Tibial artery (tissue), 4 donors: ENCODE results near the gene JPT2.
A peak's percentile ranks its signal among the peaks of the same experiment; 100 is the strongest.
"Not testable (repeated sequence)": the region's sequence is repeated elsewhere in the genome, so short reads cannot be mapped to it uniquely, and the experiment has no call there.

Experiments used
- DNase-seq, 2 donors: peaks; one replicate each; pipeline ENCODE4 v3.0.0-alpha.2; 2019
- H3K27ac ChIP-seq, 2 donors: fragments of 200-600 bp; sonication (generic) in 1 of 2; 1 replicate in 1 of 2; 2 replicates in 1 of 2; pipeline ENCODE4 v1.5.1; 2018 to 2019; ENCODE audit warnings: mild to moderate bottlenecking in 1 of 2
- H3K27me3 ChIP-seq, 2 donors: fragments of 200-600 bp; sonication (generic) in 1 of 2; one replicate each; pipeline versions ENCODE4 v1.5.1 to v1.6.0; 2016 to 2019
- H3K36me3 ChIP-seq, 3 donors: fragments of 200-600 bp; sonication (generic) in 2 of 3; one replicate each; pipeline ENCODE4 v1.5.1; 2016 to 2019; ENCODE audit warnings: mild to moderate bottlenecking in 2 of 3
- H3K4me1 ChIP-seq, 4 donors: fragments of 200-600 bp; sonication (generic) in 2 of 4; 1 replicate in 3 of 4; 2 replicates in 1 of 4; pipeline ENCODE4 v1.5.1; 2016 to 2019
- H3K4me3 ChIP-seq, 2 donors: fragments of 200-600 bp; sonication (generic) in 1 of 2; 1 replicate in 1 of 2; 2 replicates in 1 of 2; pipeline ENCODE4 v1.5.1; 2018 to 2019; ENCODE audit warnings: mild to moderate bottlenecking in 2 of 2
- H3K9me3 ChIP-seq, 3 donors: fragments of 200-600 bp; sonication (generic) in 1 of 3; one replicate each; pipeline ENCODE4 v1.5.1; 2016 to 2019
- intact Hi-C: fragments of 100-400 bp; cut with DNase I; formaldehyde crosslinking; loops from one replicate; pipeline ENCODE4 v1.15.0; 2023; ENCODE audit warnings: low total_unique reads
- TF ChIP-seq, protein P1 (sequence below), 2 experiments: fragments of 200-600 bp in 1 of 2; fragments of 450-650 bp in 1 of 2; IDR thresholded peaks; one replicate each; pipeline ENCODE4 v1.5.1; 2017 to 2019; ENCODE audit warnings: antibody characterized with exemption in 2 of 2, mild to moderate bottlenecking in 1 of 2, moderate library complexity in 1 of 2

The JPT2 gene

DNA sequence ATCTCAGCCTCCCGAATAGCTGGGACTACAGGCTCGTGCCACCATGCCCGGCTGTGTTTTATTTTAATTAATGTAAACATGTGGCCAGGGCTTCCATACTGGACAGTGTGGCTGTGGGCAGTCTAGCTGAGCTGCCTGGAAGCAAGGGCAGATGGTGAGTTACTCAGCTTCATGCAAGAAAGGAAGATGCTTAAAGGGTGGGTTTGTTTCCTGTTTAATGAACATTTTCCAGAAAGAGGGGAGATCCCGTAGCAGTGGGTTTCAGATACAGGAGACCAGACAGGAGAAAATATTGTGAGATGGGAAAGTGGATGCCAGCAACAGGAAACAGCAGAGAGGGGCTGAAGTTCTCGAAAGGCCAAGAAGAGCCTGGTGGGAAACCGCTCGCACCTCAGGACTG is 35.3 kb downstream of the JPT2 start:
- peaks cover 0 to 13% (median 0%) of the 10 kb centered on the region in 3 donors for H3K36me3 ChIP-seq
- peaks cover 0 to 29% (median 12%) of the 10 kb centered on the region in 4 donors for H3K4me1 ChIP-seq
- H3K9me3 ChIP-seq = no peaks in the 10 kb centered on the region
- no peaks in the 10 kb centered on the region for H3K27me3 ChIP-seq
- TF ChIP-seq, protein P1, sequence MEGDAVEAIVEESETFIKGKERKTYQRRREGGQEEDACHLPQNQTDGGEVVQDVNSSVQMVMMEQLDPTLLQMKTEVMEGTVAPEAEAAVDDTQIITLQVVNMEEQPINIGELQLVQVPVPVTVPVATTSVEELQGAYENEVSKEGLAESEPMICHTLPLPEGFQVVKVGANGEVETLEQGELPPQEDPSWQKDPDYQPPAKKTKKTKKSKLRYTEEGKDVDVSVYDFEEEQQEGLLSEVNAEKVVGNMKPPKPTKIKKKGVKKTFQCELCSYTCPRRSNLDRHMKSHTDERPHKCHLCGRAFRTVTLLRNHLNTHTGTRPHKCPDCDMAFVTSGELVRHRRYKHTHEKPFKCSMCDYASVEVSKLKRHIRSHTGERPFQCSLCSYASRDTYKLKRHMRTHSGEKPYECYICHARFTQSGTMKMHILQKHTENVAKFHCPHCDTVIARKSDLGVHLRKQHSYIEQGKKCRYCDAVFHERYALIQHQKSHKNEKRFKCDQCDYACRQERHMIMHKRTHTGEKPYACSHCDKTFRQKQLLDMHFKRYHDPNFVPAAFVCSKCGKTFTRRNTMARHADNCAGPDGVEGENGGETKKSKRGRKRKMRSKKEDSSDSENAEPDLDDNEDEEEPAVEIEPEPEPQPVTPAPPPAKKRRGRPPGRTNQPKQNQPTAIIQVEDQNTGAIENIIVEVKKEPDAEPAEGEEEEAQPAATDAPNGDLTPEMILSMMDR (IDR thresholded peaks at IDR 0.05) = no peak
- intact Hi-C loops = no loop called here
- H3K27ac ChIP-seq = no peak overlapping the region
- no peak overlapping the region for H3K4me3 ChIP-seq
- DNase-seq = no peak

DNA sequence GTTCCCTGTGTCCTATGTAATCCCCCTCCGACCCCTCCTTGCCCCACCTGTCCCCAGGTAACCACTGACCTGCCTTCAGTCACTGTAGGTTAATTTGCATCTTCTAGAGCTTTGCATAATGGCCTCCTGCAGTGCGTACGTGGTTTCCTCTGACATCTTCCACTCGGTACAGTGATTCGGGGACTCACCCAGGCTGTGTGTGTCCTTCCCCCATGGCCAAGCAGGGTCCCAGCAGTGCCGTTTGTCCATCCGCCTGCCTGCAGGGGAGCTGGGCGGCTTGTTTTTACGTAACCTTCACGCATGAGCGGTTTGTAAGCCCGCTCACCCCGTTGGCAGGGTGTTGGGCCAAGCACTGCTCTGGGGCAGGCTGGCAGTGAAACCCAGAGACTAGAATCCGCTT is 35.9 kb downstream of the JPT2 start:
- DNase-seq = no peak
- Histone ChIP-seq H3K27me3 (no peaks in the 10 kb centered on the region), H3K4me1 (peaks cover 0 to 23% (median 7%) of the 10 kb centered on the region in 4 donors), H3K4me3 (no peak overlapping the region), H3K36me3 (peaks cover 0 to 13% (median 0%) of the 10 kb centered on the region in 3 donors), H3K9me3 (no peaks in the 10 kb centered on the region), H3K27ac (no peak overlapping the region)
- TF ChIP-seq, protein P1 (IDR thresholded peaks at IDR 0.05) = no peak
- intact Hi-C loops = no loop called here

DNA sequence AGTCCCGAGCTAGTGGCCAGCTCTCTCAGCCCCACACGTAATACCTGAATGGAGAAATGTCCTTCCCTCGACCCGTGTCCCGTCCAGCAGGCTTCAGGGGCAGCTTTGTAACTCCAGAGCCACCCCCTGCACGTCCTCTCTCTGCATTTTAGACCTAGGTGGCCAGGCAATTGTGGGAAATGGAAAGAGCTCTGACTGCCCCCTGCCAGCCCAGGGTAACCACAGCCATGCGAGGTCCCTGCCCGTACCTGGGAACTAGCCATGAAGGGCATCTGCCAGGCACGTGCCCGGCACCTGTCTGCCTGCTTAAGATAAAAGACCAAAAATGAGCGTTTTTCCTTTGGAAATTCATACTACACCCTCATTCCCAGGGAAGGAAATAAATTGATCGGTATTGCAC is 37.1 kb downstream of the JPT2 start:
- TF ChIP-seq, protein P1 (IDR thresholded peaks at IDR 0.05) = no peak
- Histone ChIP-seq H3K4me1 (peaks cover 0 to 16% (median 2%) of the 10 kb centered on the region in 4 donors), H3K36me3 (peaks cover 0 to 8% (median 0%) of the 10 kb centered on the region in 3 donors), H3K9me3 (no peaks in the 10 kb centered on the region), H3K27me3 (no peaks in the 10 kb centered on the region), H3K27ac (no peak overlapping the region), H3K4me3 (no peak overlapping the region)
- DNase-seq = no peak
- intact Hi-C loops = no loop called here

DNA sequence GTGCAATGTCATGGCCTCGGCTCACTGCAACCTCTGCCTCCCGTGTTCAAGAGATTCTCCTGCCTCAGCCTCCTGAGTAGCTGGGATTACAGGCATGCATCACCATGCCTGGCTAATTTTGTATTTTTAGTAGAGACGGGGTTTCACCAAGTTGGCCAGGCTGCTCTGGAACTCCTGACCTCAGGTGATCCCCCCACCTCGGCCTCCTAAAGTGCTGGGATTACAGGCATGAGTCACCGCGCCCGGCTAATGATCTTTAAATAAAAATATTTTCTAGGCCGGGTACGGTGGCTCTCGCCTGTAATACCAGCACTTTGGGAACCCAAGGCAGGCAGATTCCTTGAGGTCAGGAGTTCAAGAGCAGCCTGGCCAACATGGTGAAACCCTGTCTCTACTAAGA is 40.2 kb downstream of the JPT2 start:
- intact Hi-C loops = not testable (repeated sequence)

DNA sequence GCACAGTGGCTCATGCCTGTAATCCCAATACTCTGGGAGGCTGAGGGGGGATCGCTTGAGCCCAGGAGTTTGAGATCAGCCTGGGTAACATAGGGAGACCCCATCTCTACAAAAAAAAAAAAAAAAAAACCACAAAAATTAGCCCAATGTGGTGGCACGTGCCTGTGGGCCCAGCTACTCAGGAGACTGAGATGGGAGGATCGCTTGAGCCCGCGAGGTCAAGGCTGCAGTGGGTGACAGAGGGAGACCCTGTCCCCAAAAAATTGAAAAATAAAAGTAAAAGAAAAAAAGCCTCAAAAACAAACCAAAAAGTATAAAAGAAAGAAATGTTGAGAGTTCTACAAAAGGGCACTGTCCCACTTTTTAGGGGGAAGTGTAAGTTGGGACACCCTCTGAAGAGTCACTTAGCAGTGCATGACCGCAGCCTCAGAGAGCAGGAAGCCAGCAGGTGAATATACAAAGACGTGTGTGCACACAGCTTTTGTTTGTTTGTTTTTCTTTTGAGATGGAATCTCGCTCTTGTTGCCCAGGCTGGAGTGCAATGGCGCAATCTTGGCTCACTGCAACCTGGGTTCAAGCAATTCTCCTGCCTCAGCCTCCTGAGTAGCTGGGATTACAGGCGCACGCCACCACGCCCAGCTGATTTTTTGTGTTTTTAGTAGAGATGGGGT is 41.6 kb downstream of the JPT2 start:
- peaks cover 0 to 26% (median 16%) of the 10 kb centered on the region in 4 donors for H3K4me1 ChIP-seq

More for the DNA sequence above, 40.2 kb downstream of the JPT2 start:
- not testable (repeated sequence) for DNase-seq, H3K9me3 ChIP-seq, H3K27ac ChIP-seq, H3K27me3 ChIP-seq, H3K4me3 ChIP-seq, H3K36me3 ChIP-seq
- peaks cover 0 to 21% (median 12%) of the 10 kb centered on the region in 4 donors for H3K4me1 ChIP-seq

DNA sequence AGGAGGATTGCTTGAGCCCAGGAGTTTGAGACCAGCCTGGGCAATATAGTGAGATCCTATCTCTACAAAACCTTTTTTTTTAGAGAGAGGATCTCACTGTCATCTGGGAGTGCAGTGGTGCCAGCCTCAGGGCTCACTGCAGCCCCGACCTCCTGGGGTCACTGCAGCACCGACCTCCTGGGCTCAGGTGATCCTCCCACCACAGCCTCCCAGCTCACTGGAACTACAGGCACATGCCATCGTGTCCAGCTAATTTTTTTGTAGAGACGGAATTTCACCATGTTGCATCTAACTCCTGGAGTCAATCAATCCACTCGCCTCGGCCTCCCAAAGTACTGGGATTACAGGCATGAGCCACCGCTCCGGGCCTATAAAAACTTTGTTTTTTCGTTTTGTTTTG is 43.3 kb downstream of the JPT2 start:
- peaks cover 15 to 23% (median 17%) of the 10 kb centered on the region in 3 donors for H3K36me3 ChIP-seq
- H3K27me3 ChIP-seq = no peaks in the 10 kb centered on the region
- peak overlapping the region in 1 of 2 donors; percentile 42 for H3K27ac ChIP-seq
- DNase-seq = no peak
- H3K4me3 ChIP-seq = no peak overlapping the region
- intact Hi-C loops = no loop called here
- H3K9me3 ChIP-seq = no peaks in the 10 kb centered on the region
- peaks cover 0 to 26% (median 16%) of the 10 kb centered on the region in 4 donors for H3K4me1 ChIP-seq
- TF ChIP-seq, protein P1 (IDR thresholded peaks at IDR 0.05) = no peak

More for the DNA sequence above, 41.6 kb downstream of the JPT2 start:
- H3K9me3 ChIP-seq, H3K27me3 ChIP-seq, H3K4me3 ChIP-seq, DNase-seq, H3K27ac ChIP-seq, intact Hi-C loops, H3K36me3 ChIP-seq: not testable (repeated sequence)
